CD14-positive monocyte (primary cell): ENCODE measurements around the gene GRIK2. TPM values are rescaled to one million over a fixed set of nuclear protein-coding genes. Genes with fewer than 3 reads are reported as not detected.

Experiments
- DNase-seq, 3 donors: peaks; one replicate each; pipeline ENCODE4 v3.0.0-alpha.2; 2011 to 2022
- H2AFZ ChIP-seq: 2 replicates; pipeline ENCODE4 v1.6.0; 2012; ENCODE audit warnings: mild to moderate bottlenecking, low read depth, low read length, inconsistent platforms; ENCODE audit not compliant: insufficient read depth, poor library complexity, severe bottlenecking
- H3K27ac ChIP-seq, 2 donors: 1 replicate in 1 of 2; 2 replicates in 1 of 2; pipeline ENCODE4 v1.5.1; 2012 to 2013; ENCODE audit warnings: low read length in 2 of 2, control low read depth in 1 of 2, inconsistent platforms in 1 of 2, low read depth in 1 of 2, mild to moderate bottlenecking in 1 of 2
- H3K27me3 ChIP-seq, 2 donors: one replicate each; pipeline versions ENCODE4 v1.6.0 to v1.6.1; 2011 to 2013; ENCODE audit warnings: low read length in 2 of 2; ENCODE audit not compliant: control insufficient read depth in 2 of 2, insufficient read depth in 2 of 2
- H3K36me3 ChIP-seq, 2 donors: replicated peaks in 1 of 2; 1 replicate in 1 of 2; 2 replicates in 1 of 2; pipeline versions ENCODE4 v1.5.1 to v1.6.1; 2012 to 2013; ENCODE audit warnings: low read length in 2 of 2, control low read depth in 1 of 2, inconsistent platforms in 1 of 2, mild to moderate bottlenecking in 1 of 2; ENCODE audit not compliant: insufficient read depth in 2 of 2, control insufficient read depth in 1 of 2
- H3K4me1 ChIP-seq, 2 donors: 1 replicate in 1 of 2; 2 replicates in 1 of 2; pipeline versions ENCODE4 v1.5.1 to v1.6.1; 2012 to 2013; ENCODE audit warnings: low read length in 2 of 2, control low read depth in 1 of 2, inconsistent platforms in 1 of 2, mild to moderate bottlenecking in 1 of 2, moderate library complexity in 1 of 2; ENCODE audit not compliant: insufficient read depth in 2 of 2, control insufficient read depth in 1 of 2
- H3K4me2 ChIP-seq: replicated peaks from 2 replicates; pipeline ENCODE3; 2012; ENCODE audit warnings: low read length, moderate library complexity, mild to moderate bottlenecking; ENCODE audit not compliant: poor library complexity, severe bottlenecking; ENCODE audit errors: extremely low read depth
- H3K4me3 ChIP-seq, 3 experiments: fragments of 200-600 bp in 1 of 3; sonication (generic) in 1 of 3; replicated peaks in 1 of 3; 1 replicate in 2 of 3; 2 replicates in 1 of 3; pipeline ENCODE4 v1.5.1; 2011 to 2013; ENCODE audit warnings: low read length in 3 of 3, mild to moderate bottlenecking in 3 of 3, control low read depth in 2 of 3, low read depth in 2 of 3, inconsistent platforms in 1 of 3, moderate library complexity in 1 of 3
- H3K79me2 ChIP-seq: 2 replicates; pipeline ENCODE4 v1.6.0; 2012; ENCODE audit warnings: mild to moderate bottlenecking, control low read depth, inconsistent platforms, low read length, moderate library complexity; ENCODE audit not compliant: insufficient read depth
- H3K9ac ChIP-seq: 2 replicates; pipeline ENCODE4 v1.6.0; 2017; ENCODE audit warnings: low read length, mild to moderate bottlenecking; ENCODE audit not compliant: insufficient read depth, poor library complexity, severe bottlenecking
- H3K9me3 ChIP-seq, 2 donors: replicated peaks in 1 of 2; 1 replicate in 1 of 2; 2 replicates in 1 of 2; pipeline versions ENCODE4 v1.5.1 to v1.6.1; 2012 to 2013; ENCODE audit warnings: low read length in 2 of 2, control low read depth in 1 of 2; ENCODE audit not compliant: control insufficient read depth in 1 of 2, insufficient read depth in 1 of 2
- H4K20me1 ChIP-seq: 2 replicates; pipeline ENCODE4 v1.6.0; 2012; ENCODE audit warnings: mild to moderate bottlenecking, low read length, control low read depth, moderate library complexity; ENCODE audit not compliant: insufficient read depth
- H3K27ac Mint-ChIP-seq, 7 donors: one replicate each; pipeline ENCODE4 v1.8.0; 2020; ENCODE audit warnings: mild to moderate bottlenecking in 7 of 7, mixed read lengths in 7 of 7, moderate library complexity in 6 of 7, inconsistent platforms in 2 of 7
- H3K27me3 Mint-ChIP-seq, 3 donors: one replicate each; pipeline ENCODE4 v1.8.0; 2021 to 2022; ENCODE audit warnings: low read depth in 3 of 3, mild to moderate bottlenecking in 3 of 3, mixed read lengths in 3 of 3, moderate library complexity in 3 of 3, inconsistent platforms in 1 of 3
- H3K36me3 Mint-ChIP-seq, 2 donors: one replicate each; pipeline ENCODE4 v1.8.0; 2020; ENCODE audit warnings: mixed read lengths in 2 of 2, inconsistent platforms in 1 of 2, mild to moderate bottlenecking in 1 of 2
- H3K4me1 Mint-ChIP-seq: one replicate; pipeline ENCODE4 v1.8.0; 2020; ENCODE audit warnings: mild to moderate bottlenecking, mixed read lengths
- H3K4me3 Mint-ChIP-seq, 2 donors: one replicate each; pipeline ENCODE4 v1.8.0; 2020; ENCODE audit warnings: mild to moderate bottlenecking in 2 of 2, mixed read lengths in 2 of 2, moderate library complexity in 1 of 2
- H3K9me3 Mint-ChIP-seq, 7 donors: one replicate each; pipeline ENCODE4 v1.8.0; 2020 to 2022; ENCODE audit warnings: mixed read lengths in 7 of 7, mild to moderate bottlenecking in 6 of 7, moderate library complexity in 6 of 7, inconsistent platforms in 2 of 7
- CTCF ChIP-seq: fragments of 200-600 bp; IDR thresholded peaks from one replicate; pipeline ENCODE4 v1.8.0; 2022; ENCODE audit warnings: antibody characterized with exemption, mild to moderate bottlenecking
- WGBS: methylation state at CpG from one replicate; pipeline ENCODE4 v1.1.5; 2013; ENCODE audit warnings: missing lambda C conversion rate; ENCODE audit not compliant: insufficient coverage; 5-methylcytosine and 5-hydroxymethylcytosine counted together
- intact Hi-C, 2 donors: fragments of 100-400 bp; cut with micrococcal nuclease; formaldehyde crosslinking; loops; one replicate each; pipeline versions ENCODE4 v1.15.0 to v1.15.1; 2023
- polyA plus RNA-seq, 3 donors: library from polyadenylated mRNA; depleted of rRNA in 1 of 3; unstranded in 2 of 3; stranded (reverse) in 1 of 3; fragments of 300-500 nt in 2 of 3; fragments of >200 nt in 1 of 3; fragmentation: Illumina TruSeq in 2 of 3; gene quantifications; 1 replicate in 2 of 3; 2 replicates in 1 of 3; pipeline ENCODE4 v1.2.3, GENCODE V29; 2012 to 2021

GRIK2 gene
- polyA plus RNA-seq, 3 donors: not detected

- no peak overlapping the region for H3K27ac ChIP-seq
- Mint-ChIP-seq H3K36me3 (no peaks in the 10 kb centered on the region), H3K27ac (no peak overlapping the region), H3K4me1 (no peaks in the 10 kb centered on the region), H3K9me3 (peaks cover 0 to 9% (median 2%) of the 10 kb centered on the region in 7 donors), H3K4me3 (no peak overlapping the region), H3K27me3 (no peaks in the 10 kb centered on the region)
- no peaks in the 10 kb centered on the region for H3K79me2 ChIP-seq
- no peaks in the 10 kb centered on the region for H3K36me3 ChIP-seq
- H2AFZ ChIP-seq: no peak overlapping the region
- peaks cover 0 to 12% of the 10 kb centered on the region in 2 donors for H3K9me3 ChIP-seq
- H4K20me1 ChIP-seq: no peaks in the 10 kb centered on the region
- H3K4me3 ChIP-seq: no peak overlapping the region
- H3K27me3 ChIP-seq: no peaks in the 10 kb centered on the region
- H3K9ac ChIP-seq: no peak overlapping the region
- no peak overlapping the region for H3K4me2 ChIP-seq
- no CpG with 5 or more reads among the region's 1 CpG for WGBS
- no peak for DNase-seq
- intact Hi-C loops: no loop called here
- TF ChIP-seq CTCF: no peak
- no peaks in the 10 kb centered on the region for H3K4me1 ChIP-seq
Observed at GRCh38 chr6:102118034-102118433, 724.5 kb downstream of the GRIK2 start.
